ENCODE data around the gene ATP2B1. TPM values are rescaled to one million over a fixed set of nuclear protein-coding genes. Genes with fewer than 3 reads are reported as not detected.

ATP2B1 gene
- total and polyA plus RNA-seq, 2 donors (not counting 3 experiments of a cell fraction or from before 2014, with no cell fraction given): 6.4 to 28.0 TPM

DNA sequence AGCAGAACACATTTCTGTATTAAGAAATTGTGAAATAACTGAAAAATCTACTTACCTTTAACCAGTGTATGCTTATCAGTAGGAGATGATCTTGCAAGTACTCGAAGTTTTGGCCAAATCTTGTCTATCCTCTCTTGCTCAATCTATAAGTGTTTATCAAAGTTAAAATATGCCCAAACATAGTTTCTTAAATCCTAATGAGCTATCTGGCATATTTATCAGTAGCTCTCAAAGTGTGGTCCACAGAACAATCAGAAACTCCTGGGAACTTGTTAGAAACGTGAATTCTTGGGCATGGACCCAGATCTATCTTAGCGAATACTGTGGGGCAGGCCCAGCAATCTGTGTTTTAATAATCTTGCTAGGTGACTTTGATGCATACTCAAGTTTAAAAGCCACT, 98.3 kb downstream of the ATP2B1 start:
- Histone ChIP-seq H3K9me3 (replicated peaks; ENCODE audit: control insufficient read depth, insufficient read depth, low read length) (no peaks in the 10 kb centered on the region), H3K79me2 (ENCODE audit: control insufficient read depth, insufficient read depth, low read length) (no peaks in the 10 kb centered on the region), H3K4me3 (replicated peaks in 1 of 3; ENCODE audit: insufficient read depth in 1 of 3, low read depth in 1 of 3, low read length in 3 of 3) (no peak overlapping the region), H3K9me1 (replicated peaks; ENCODE audit: control insufficient read depth, extremely low read depth, insufficient read depth, low read length) (no peaks in the 10 kb centered on the region), H3K27me3 (ENCODE audit: control insufficient read depth in 2 of 2, insufficient read depth in 2 of 2, low read length in 2 of 2) (no peaks in the 10 kb centered on the region), H3K27ac (ENCODE audit: insufficient read depth, low read depth, low read length) (no peak overlapping the region), H3K4me2 (ENCODE audit: insufficient read depth, low read length) (no peak overlapping the region), H4K20me1 (replicated peaks; ENCODE audit: control insufficient read depth, extremely low read depth, insufficient read depth, low read length) (no peaks in the 10 kb centered on the region), H3K4me1 (ENCODE audit: control insufficient read depth, extremely low read depth, insufficient read depth, low read length) (no peaks in the 10 kb centered on the region), H2AFZ (ENCODE audit: low read depth, low read length) (no peak overlapping the region), H3K9ac (replicated peaks; ENCODE audit: extremely low read depth, insufficient read depth, low read length) (no peak overlapping the region), H3K36me3 (ENCODE audit: control insufficient read depth in 2 of 2, extremely low read depth in 1 of 2, insufficient read depth in 2 of 2, low read length in 2 of 2) (no peaks in the 10 kb centered on the region)
- dilution Hi-C loops (cut with MboI; ENCODE audit: extremely low pct_ligation_motif_present, low sequenced_read_pairs) (no loop called here), intact Hi-C loops (cut with micrococcal nuclease) (no loop called here)
- FAIRE-seq (no peak), DNase-seq (ENCODE audit: low read depth, low spot score) (no peak)
- ChIA-PET CTCF (no interaction called here), POLR2A (no interaction called here)
- TF ChIP-seq JUN (IDR thresholded peaks at IDR 0.05; ENCODE audit: borderline replicate concordance, insufficient read depth, insufficient read length, low read depth): no peak
- TF ChIP-seq POLR2AphosphoS5 (IDR thresholded peaks at IDR 0.05; ENCODE audit: insufficient read depth, low read depth, low read length): no peak
- TF ChIP-seq MYC (IDR thresholded peaks at IDR 0.05; ENCODE audit: low read depth, low read length): no peak
- BruUV-seq (replicated peaks): no TSS peak

DNA sequence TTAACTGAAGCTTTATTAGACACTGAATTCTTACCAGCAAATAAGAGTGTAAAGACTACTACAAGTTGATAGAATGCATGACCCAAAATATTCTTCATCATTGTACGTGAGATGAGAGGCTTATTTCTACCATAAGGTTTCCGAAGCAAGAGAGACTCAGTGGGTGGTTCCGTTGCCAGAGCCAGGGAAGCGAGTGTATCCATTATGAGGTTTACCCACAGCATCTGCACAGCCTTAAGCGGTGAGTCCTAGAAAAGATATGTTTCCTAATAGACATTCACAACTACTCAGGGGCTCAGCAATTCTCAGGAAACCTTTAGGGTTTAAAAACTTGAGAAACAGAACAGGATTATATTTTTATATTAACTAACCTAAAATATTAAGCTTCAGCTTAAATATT, 105.0 kb downstream of the ATP2B1 start:
- Histone ChIP-seq H3K9ac (replicated peaks; ENCODE audit: extremely low read depth, insufficient read depth, low read length) (no peak overlapping the region), H3K9me3 (replicated peaks; ENCODE audit: control insufficient read depth, insufficient read depth, low read length) (no peaks in the 10 kb centered on the region), H3K27ac (ENCODE audit: insufficient read depth, low read depth, low read length) (no peak overlapping the region), H3K36me3 (ENCODE audit: control insufficient read depth in 2 of 2, extremely low read depth in 1 of 2, insufficient read depth in 2 of 2, low read length in 2 of 2) (no peaks in the 10 kb centered on the region), H4K20me1 (replicated peaks; ENCODE audit: control insufficient read depth, extremely low read depth, insufficient read depth, low read length) (no peaks in the 10 kb centered on the region), H2AFZ (ENCODE audit: low read depth, low read length) (no peak overlapping the region), H3K4me3 (replicated peaks in 1 of 3; ENCODE audit: insufficient read depth in 1 of 3, low read depth in 1 of 3, low read length in 3 of 3) (no peak overlapping the region), H3K9me1 (replicated peaks; ENCODE audit: control insufficient read depth, extremely low read depth, insufficient read depth, low read length) (no peaks in the 10 kb centered on the region), H3K79me2 (ENCODE audit: control insufficient read depth, insufficient read depth, low read length) (no peaks in the 10 kb centered on the region), H3K4me2 (ENCODE audit: insufficient read depth, low read length) (no peak overlapping the region), H3K27me3 (ENCODE audit: control insufficient read depth in 2 of 2, insufficient read depth in 2 of 2, low read length in 2 of 2) (no peaks in the 10 kb centered on the region), H3K4me1 (ENCODE audit: control insufficient read depth, extremely low read depth, insufficient read depth, low read length) (no peaks in the 10 kb centered on the region)
- ChIA-PET CTCF (interaction anchor here (1.4 kb wide), 1 partner anchor 53 kb away, joined by 3 read pairs; no protein-coding TSS in a partner anchor), POLR2A (no interaction called here)
- dilution Hi-C loops (cut with MboI; ENCODE audit: extremely low pct_ligation_motif_present, low sequenced_read_pairs) (no loop called here), intact Hi-C loops (cut with micrococcal nuclease) (no loop called here)
- FAIRE-seq: no peak
- no peak for DNase-seq (ENCODE audit: low read depth, low spot score)
- TF ChIP-seq, protein P1, sequence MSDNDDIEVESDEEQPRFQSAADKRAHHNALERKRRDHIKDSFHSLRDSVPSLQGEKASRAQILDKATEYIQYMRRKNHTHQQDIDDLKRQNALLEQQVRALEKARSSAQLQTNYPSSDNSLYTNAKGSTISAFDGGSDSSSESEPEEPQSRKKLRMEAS (IDR thresholded peaks at IDR 0.05; ENCODE audit: insufficient read depth, insufficient read length): no peak
- TF ChIP-seq MYC (IDR thresholded peaks at IDR 0.05; ENCODE audit: low read depth, low read length): no peak
- BruUV-seq (replicated peaks): no TSS peak

Measured in endothelial cell of umbilical vein (primary cell).